Neuronal stem cell (in vitro differentiated cells): ENCODE data around the gene ERP27.

Source experiments
- DNase-seq: peaks from one replicate; pipeline ENCODE4 v3.0.0-alpha.2; 2013; ENCODE audit warnings: low spot score
- H2AFZ ChIP-seq: one replicate; pipeline ENCODE4 v1.6.1; 2013; ENCODE audit warnings: mild to moderate bottlenecking, low read length, inconsistent platforms
- H2AK5ac ChIP-seq: 2 replicates; pipeline ENCODE4 v1.6.1; 2013; ENCODE audit warnings: low read depth, mild to moderate bottlenecking, inconsistent platforms, low read length, moderate library complexity, mixed read lengths
- H2BK120ac ChIP-seq: 2 replicates; pipeline ENCODE4 v1.6.1; 2013; ENCODE audit warnings: low read depth, mild to moderate bottlenecking, inconsistent platforms, low read length, moderate library complexity, mixed read lengths
- H2BK12ac ChIP-seq: one replicate; pipeline ENCODE4 v1.6.1; 2013; ENCODE audit warnings: low read length, inconsistent platforms
- H2BK15ac ChIP-seq: 2 replicates; pipeline ENCODE4 v1.6.1; 2013; ENCODE audit warnings: mild to moderate bottlenecking, low read length, inconsistent platforms, mixed read lengths
- H2BK5ac ChIP-seq: one replicate; pipeline ENCODE4 v1.6.1; 2013; ENCODE audit warnings: inconsistent platforms, mild to moderate bottlenecking, low read length, moderate library complexity
- H3K14ac ChIP-seq: one replicate; pipeline ENCODE4 v1.6.1; 2013; ENCODE audit warnings: low read length, inconsistent platforms
- H3K18ac ChIP-seq: 2 replicates; pipeline ENCODE4 v1.6.1; 2013; ENCODE audit warnings: low read length, inconsistent platforms
- H3K23ac ChIP-seq: 2 replicates; pipeline ENCODE4 v1.6.1; 2013; ENCODE audit warnings: low read depth, mild to moderate bottlenecking, mixed read lengths, low read length, inconsistent platforms; ENCODE audit not compliant: poor library complexity
- H3K27ac ChIP-seq: replicated peaks from 3 replicates; pipeline ENCODE4 v1.5.1; 2013; ENCODE audit warnings: low read length, inconsistent platforms
- H3K27me3 ChIP-seq, 3 experiments: 2 replicates each; pipeline ENCODE4 v1.6.1; 2013; ENCODE audit warnings: low read length in 3 of 3, mild to moderate bottlenecking in 2 of 3, inconsistent platforms in 1 of 3, low read depth in 1 of 3, mixed read lengths in 1 of 3, moderate library complexity in 1 of 3; ENCODE audit not compliant: control insufficient read depth in 3 of 3, insufficient read depth in 3 of 3
- H3K36me3 ChIP-seq, 2 donors: replicated peaks in 1 of 2; 2 replicates each; pipeline ENCODE4 v1.6.1; 2013; ENCODE audit warnings: low read length in 2 of 2; ENCODE audit not compliant: control insufficient read depth in 2 of 2, insufficient read depth in 2 of 2
- H3K4ac ChIP-seq: 2 replicates; pipeline ENCODE4 v1.6.1; 2013; ENCODE audit warnings: inconsistent platforms, mild to moderate bottlenecking, low read length, moderate library complexity
- H3K4me1 ChIP-seq, 2 donors: 1 replicate in 1 of 2; 2 replicates in 1 of 2; pipeline ENCODE4 v1.6.1; 2013; ENCODE audit warnings: low read length in 2 of 2, low read depth in 1 of 2; ENCODE audit not compliant: control insufficient read depth in 2 of 2, insufficient read depth in 1 of 2
- H3K4me2 ChIP-seq: one replicate; pipeline ENCODE4 v1.6.1; 2013; ENCODE audit warnings: mild to moderate bottlenecking, low read length, inconsistent platforms; ENCODE audit not compliant: insufficient read depth, poor library complexity, severe bottlenecking
- H3K4me3 ChIP-seq, 2 donors: 2 replicates each; pipeline ENCODE4 v1.5.1; 2013; ENCODE audit warnings: low read length in 2 of 2, mild to moderate bottlenecking in 2 of 2, inconsistent platforms in 1 of 2, moderate library complexity in 1 of 2
- H3K79me1 ChIP-seq: one replicate; pipeline ENCODE4 v1.6.1; 2013; ENCODE audit warnings: low read depth, mild to moderate bottlenecking, inconsistent platforms, low read length, moderate library complexity
- H3K9ac ChIP-seq: one replicate; pipeline ENCODE4 v1.6.1; 2013; ENCODE audit warnings: mild to moderate bottlenecking, low read depth, low read length, inconsistent platforms; ENCODE audit not compliant: poor library complexity
- H3K9me3 ChIP-seq, 2 donors: replicated peaks in 1 of 2; 2 replicates each; pipeline versions ENCODE3 to v1.6.1; 2013; ENCODE audit warnings: low read length in 2 of 2, mild to moderate bottlenecking in 2 of 2, inconsistent platforms in 1 of 2, low read depth in 1 of 2, mixed read lengths in 1 of 2, moderate library complexity in 1 of 2; ENCODE audit not compliant: control insufficient read depth in 2 of 2, insufficient read depth in 1 of 2
- H4K8ac ChIP-seq: one replicate; pipeline ENCODE4 v1.6.1; 2013; ENCODE audit warnings: low read depth, mild to moderate bottlenecking, inconsistent platforms, low read length, moderate library complexity
- H4K91ac ChIP-seq: one replicate; pipeline ENCODE4 v1.6.1; 2013; ENCODE audit warnings: low read length, low read depth, mild to moderate bottlenecking, inconsistent platforms; ENCODE audit not compliant: poor library complexity
- WGBS, 2 donors: extraction: QIAGEN DNeasy Blood & Tissue Kit; methylation state at CpG; one replicate each; pipeline ENCODE4 v1.1.7; 2013; ENCODE audit warnings: missing lambda C conversion rate in 2 of 2, mixed read lengths in 1 of 2; ENCODE audit not compliant: insufficient read length in 2 of 2, insufficient replicate concordance in 1 of 2; ENCODE audit errors: extremely low coverage in 2 of 2; 5-methylcytosine and 5-hydroxymethylcytosine counted together

Gene ERP27

DNA sequence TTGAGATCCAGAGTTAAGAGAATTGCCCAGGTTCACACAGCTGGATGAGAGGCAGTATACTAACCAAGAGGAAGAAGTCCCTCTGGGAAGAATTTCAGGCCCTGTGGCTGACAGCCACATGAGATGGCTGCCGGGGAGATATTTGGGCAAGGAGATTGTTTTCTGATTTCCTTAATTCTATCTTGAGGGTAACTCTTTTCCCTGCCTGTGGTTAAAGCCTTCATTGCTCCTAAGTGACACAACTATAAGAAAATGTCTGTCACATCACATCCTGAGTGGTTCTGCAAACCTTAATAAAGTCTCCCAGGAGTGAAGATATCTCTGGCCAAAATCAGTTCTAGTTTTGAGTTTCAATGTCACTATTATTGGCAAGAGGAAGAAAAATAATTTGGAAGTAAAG, 13.5 kb upstream of the ERP27 start:
- H2BK5ac ChIP-seq, result no peak overlapping the region
- H3K9ac ChIP-seq, result no peak overlapping the region
- H2BK12ac ChIP-seq, result no peak overlapping the region
- H3K4me2 ChIP-seq, result no peak overlapping the region
- no peak for DNase-seq
- peaks cover 13 to 15% of the 10 kb centered on the region in 2 donors for H3K4me1 ChIP-seq
- no peaks in the 10 kb centered on the region for H3K9me3 ChIP-seq
- H2AFZ ChIP-seq, result no peak overlapping the region
- H3K27me3 ChIP-seq, result no peaks in the 10 kb centered on the region
- no peak overlapping the region for H3K4ac ChIP-seq
- H3K36me3 ChIP-seq, result no peaks in the 10 kb centered on the region
- no peak overlapping the region for H3K23ac ChIP-seq
- H4K8ac ChIP-seq, result no peak overlapping the region
- H2BK120ac ChIP-seq, result no peak overlapping the region
- H3K18ac ChIP-seq, result no peak overlapping the region
- no peaks in the 10 kb centered on the region for H3K79me1 ChIP-seq
- WGBS, 2 donors, result no CpG with 5 or more reads among the region's 1 CpG
- H3K4me3 ChIP-seq, result no peak overlapping the region
- no peak overlapping the region for H2BK15ac ChIP-seq
- H3K27ac ChIP-seq, result no peak overlapping the region
- H3K14ac ChIP-seq, result no peak overlapping the region
- no peak overlapping the region for H2AK5ac ChIP-seq
- no peak overlapping the region for H4K91ac ChIP-seq

DNA sequence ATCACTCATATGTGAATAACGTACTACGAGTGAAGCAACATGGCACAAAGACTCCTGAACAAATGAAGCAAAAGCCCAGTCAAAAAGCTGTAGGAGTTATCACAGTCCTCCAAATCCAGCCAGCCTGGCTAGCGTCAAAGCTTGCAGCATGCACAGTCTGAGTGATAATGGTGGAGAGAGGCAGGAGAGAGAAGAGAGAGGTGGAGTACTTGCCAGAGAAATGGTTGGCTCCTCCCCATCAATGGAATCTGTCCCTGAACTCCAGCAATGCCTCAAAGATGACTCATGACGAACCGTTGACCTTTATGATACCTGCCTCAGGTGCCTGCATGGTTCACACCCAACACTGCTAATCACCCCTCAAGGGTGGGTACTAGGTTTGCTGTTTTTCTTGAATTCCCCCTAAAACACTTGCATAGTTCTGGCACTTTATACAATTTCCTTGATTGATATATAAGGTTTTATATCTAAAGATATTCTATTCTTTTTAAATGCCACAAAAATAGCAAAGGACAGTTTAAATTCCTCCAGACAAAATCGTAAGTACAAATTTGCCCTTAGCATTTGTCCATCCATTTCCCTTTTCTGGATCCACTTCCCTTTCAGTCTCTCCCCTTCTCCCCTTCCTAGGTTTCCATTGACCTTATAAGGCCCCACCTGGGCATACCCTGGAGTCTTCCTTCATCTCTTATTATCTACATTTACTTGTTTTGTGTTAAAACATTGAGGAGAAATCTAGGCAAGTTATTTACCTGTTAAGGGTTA, 12.8 kb upstream of the ERP27 start:
- Histone ChIP-seq H3K36me3 (no peaks in the 10 kb centered on the region), H2AFZ (peak overlapping the region; percentile 5), H2AK5ac (no peak overlapping the region), H3K23ac (no peak overlapping the region), H3K4me1 (peaks cover 13 to 15% of the 10 kb centered on the region in 2 donors), H3K4me3 (no peak overlapping the region), H3K9ac (no peak overlapping the region), H3K18ac (no peak overlapping the region), H3K27me3 (no peaks in the 10 kb centered on the region), H2BK5ac (no peak overlapping the region), H4K8ac (no peak overlapping the region), H4K91ac (no peak overlapping the region), H3K79me1 (no peaks in the 10 kb centered on the region), H3K4ac (no peak overlapping the region), H2BK12ac (no peak overlapping the region), H2BK15ac (no peak overlapping the region), H3K27ac (peak overlapping the region; percentile 55), H3K4me2 (no peak overlapping the region), H3K9me3 (no peaks in the 10 kb centered on the region), H3K14ac (no peak overlapping the region), H2BK120ac (no peak overlapping the region)
- peak; percentile 21 for DNase-seq
- no CpG with 5 or more reads among the region's 6 CpGs for WGBS, 2 donors

DNA sequence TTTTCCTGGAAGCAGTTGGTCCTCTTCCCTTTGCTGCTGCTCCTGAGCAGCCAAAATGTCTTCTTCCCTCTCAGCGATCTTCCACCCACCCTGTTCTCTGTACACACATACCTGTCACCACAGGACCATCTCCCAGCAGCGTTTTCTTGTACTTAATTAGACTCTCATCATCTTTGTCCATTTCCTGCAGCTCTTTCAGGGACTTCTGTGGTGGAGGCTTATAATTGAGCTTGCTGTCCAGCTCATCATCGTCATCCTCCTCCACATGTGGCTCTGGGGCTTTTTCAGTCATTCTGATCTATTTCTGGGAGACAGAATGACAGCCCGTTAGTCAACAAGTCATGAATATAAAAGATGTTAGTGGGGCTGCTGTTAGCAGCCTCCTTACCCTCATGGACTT, 12.1 kb upstream of the ERP27 start:
- Histone ChIP-seq H3K4ac (no peak overlapping the region), H2BK12ac (no peak overlapping the region), H3K23ac (no peak overlapping the region), H3K79me1 (no peaks in the 10 kb centered on the region), H3K27me3 (no peaks in the 10 kb centered on the region), H3K18ac (no peak overlapping the region), H3K27ac (peak overlapping the region; percentile 49), H4K8ac (no peak overlapping the region), H2BK5ac (no peak overlapping the region), H3K9me3 (no peaks in the 10 kb centered on the region), H2AK5ac (no peak overlapping the region), H3K4me3 (no peak overlapping the region), H2BK15ac (no peak overlapping the region), H3K9ac (no peak overlapping the region), H2AFZ (no peak overlapping the region), H3K4me2 (no peak overlapping the region), H3K4me1 (peaks cover 13 to 15% of the 10 kb centered on the region in 2 donors), H3K14ac (no peak overlapping the region), H2BK120ac (no peak overlapping the region), H3K36me3 (no peaks in the 10 kb centered on the region), H4K91ac (no peak overlapping the region)
- DNase-seq, result no peak
- WGBS, 2 donors, result no CpG with 5 or more reads among the region's 4 CpGs

DNA sequence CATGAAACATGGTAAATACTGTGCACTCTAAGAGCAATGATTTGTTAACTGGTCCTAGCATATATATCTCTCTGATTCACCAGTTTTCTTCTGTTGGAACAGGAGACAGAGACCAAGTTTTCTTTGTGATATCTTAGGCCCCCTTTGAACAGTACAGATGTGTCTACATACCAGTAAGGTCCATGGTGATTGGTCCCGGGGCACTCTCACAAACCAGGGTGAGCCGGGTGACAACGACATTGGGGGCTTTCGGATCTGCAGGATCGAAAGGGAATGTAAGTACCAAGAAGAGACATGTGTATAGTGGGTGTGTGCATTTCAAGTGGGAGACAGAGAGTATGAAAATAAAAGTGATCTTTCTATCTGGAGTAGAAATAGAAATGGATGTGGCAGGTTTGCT, 11.3 kb upstream of the ERP27 start:
- Histone ChIP-seq H2AK5ac (no peak overlapping the region), H2AFZ (peak overlapping the region; percentile 76), H3K79me1 (no peaks in the 10 kb centered on the region), H3K4me2 (no peak overlapping the region), H3K18ac (no peak overlapping the region), H3K27ac (no peak overlapping the region), H3K14ac (no peak overlapping the region), H3K23ac (no peak overlapping the region), H2BK5ac (no peak overlapping the region), H3K9ac (no peak overlapping the region), H3K4me1 (peaks cover 13 to 15% of the 10 kb centered on the region in 2 donors), H2BK120ac (no peak overlapping the region), H3K27me3 (no peaks in the 10 kb centered on the region), H3K4me3 (no peak overlapping the region), H3K9me3 (no peaks in the 10 kb centered on the region), H3K36me3 (no peaks in the 10 kb centered on the region), H3K4ac (no peak overlapping the region), H2BK15ac (peak overlapping the region; percentile 69), H2BK12ac (no peak overlapping the region), H4K8ac (no peak overlapping the region), H4K91ac (no peak overlapping the region)
- no peak for DNase-seq
- WGBS, 2 donors, result no CpG with 5 or more reads among the region's 5 CpGs
